Activated CD8-positive, alpha-beta memory T cell treated with anti-CD3 and anti-CD28 coated beads for 24 hours (primary cell): ENCODE data around the gene DENND4B.
"Not testable (repeated sequence)": the region's sequence is repeated elsewhere in the genome, so short reads cannot be mapped to it uniquely, and the experiment has no call there.

Experiments used
- DNase-seq: peaks from one replicate; pipeline ENCODE4 v3.0.0-alpha.2; 2020

The DENND4B gene

DNA sequence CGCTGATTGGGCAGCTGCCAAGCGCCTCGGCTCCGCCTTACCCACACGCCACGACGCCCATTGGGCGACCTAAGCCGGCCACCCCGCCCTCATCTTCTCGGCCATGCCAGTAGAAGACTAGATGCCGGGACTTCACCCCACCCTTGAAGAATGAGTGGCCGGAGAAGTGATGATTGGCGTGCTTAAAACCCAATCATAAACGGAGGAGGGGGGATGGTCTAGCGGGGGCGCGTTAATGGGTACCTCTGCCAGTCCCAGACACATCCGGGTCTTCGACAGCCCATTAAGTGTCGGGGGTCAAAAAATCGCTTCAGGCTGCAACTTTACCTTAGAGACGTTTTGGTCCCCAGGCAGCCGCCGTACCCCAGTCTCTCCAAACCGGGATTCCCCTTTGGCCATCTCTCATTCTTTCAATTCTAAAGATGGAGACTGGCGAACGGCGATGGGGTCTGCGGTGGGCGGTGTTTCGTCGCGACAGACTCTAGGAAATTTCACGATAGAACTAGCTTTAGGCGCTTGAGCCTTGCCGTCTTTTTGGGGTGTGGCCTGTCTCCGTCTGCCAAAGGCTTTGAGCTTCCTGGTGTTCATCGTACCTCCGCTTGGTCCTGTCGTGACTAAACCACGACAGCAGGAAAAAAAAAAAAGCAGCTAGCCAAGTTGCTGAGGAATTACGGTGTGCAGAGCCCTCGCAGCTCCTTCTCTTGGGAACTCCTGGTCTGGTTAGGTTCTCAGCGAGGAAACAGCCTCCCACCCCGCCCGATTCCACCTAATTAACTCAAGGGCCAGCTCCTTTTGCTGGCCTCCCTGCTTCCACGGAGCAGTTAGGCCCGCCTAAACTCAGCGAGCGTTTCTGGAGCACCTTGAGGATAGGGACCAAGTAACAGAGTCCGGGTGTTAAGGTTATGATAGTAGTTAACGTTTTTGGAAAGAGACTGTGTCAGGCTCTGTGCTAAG, 23.3 kb downstream of the DENND4B start, which contains the start of gene GATAD2B:
Gene GATAD2B (minus strand): TSS at position 1 of the 954 bp plus-strand sequence. CDS start 94,625 bp downstream, outside the sequence.
- DNase-seq, result peak; percentile 97

DNA sequence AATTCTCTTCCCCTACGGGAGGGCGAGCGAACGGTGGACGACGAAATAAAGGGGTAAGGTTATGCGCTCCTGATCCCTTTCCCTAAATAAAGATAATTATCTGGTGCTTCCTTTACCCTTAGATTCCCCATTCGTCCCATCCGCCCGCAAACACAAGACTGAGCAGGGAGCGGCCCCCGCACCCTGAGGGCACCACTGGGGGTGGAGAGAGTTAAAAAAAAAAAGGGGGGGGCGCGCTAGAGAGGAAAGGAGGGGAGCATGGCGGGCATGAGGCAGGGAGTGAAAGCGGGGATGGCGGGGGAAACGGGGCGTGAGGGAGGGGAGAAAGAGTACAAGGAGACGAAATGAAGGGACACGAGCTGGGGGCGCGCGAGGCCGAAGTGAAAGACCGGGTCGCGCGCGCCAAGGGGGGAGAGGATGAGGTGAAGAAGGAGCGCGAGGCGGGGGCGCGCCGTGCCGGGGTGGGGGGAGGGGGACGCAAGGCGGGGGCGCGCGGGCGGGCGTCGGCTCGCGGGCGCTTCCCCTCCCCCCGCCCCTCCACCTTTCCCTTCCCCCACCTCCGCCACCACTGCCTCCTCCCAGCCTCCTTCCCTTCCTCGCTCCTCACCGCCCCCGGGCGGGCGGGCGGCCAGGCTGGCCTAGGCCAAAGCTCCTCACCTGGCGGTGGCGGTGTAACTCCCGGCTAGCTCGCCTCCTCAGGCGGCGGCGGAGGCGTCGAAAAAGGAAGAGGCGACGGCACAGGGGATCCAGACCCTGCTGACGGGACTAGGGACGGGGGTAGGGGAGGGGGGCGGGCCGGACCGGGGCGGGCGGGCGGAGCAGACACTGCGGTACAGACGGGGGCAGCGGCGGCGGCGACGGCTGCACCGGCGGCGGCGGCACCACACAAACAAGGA, 24.2 kb downstream of the DENND4B start:
- DNase-seq, result no peak

DNA sequence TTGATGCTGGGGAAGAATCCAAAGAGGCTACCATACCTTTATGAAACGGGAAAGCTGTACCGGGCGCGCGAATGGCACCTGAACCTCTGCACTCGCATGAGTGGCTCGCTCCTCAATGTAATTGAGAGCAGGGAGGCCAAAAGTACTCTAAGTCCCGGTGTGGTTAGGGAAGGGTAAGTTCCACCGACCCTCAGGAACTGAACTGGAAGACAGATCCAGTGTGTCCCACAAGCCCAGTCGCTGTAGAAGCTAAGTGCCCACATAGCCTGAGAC, 24.8 kb downstream of the DENND4B start:
- no peak for DNase-seq

DNA sequence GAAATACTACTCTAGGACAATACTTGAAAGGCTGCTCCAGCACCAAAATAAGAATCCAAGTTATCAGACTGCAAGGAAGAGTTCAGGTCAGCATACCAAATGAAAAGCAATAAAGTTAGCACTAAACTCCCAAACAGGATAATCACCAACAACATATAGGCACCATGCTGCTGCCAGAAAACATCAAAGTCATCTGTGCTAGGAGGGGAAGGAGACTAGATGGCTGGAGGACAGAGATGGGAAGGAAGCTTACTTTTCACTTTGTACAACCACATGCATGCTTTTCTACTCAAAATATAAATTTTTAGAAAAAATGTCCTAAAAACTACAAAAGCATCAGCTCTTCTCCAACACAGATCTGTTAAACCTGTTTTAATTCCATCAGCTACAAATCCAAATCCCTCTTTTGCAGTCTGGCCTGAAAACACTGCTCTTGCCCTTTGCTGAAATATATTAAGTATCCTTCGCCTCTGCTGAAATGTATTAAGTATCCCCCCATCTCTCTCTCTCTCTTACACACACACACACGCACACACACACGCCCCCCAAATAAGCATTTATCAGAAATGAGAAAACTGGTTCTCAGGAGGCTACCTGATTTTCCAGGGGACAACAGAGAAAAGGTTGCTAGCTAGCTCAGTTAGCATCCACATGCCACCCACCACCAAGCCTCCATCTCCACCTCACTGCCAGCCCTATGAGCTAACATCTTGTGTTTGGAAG, 25.3 kb downstream of the DENND4B start:
- peak; percentile 66 for DNase-seq

DNA sequence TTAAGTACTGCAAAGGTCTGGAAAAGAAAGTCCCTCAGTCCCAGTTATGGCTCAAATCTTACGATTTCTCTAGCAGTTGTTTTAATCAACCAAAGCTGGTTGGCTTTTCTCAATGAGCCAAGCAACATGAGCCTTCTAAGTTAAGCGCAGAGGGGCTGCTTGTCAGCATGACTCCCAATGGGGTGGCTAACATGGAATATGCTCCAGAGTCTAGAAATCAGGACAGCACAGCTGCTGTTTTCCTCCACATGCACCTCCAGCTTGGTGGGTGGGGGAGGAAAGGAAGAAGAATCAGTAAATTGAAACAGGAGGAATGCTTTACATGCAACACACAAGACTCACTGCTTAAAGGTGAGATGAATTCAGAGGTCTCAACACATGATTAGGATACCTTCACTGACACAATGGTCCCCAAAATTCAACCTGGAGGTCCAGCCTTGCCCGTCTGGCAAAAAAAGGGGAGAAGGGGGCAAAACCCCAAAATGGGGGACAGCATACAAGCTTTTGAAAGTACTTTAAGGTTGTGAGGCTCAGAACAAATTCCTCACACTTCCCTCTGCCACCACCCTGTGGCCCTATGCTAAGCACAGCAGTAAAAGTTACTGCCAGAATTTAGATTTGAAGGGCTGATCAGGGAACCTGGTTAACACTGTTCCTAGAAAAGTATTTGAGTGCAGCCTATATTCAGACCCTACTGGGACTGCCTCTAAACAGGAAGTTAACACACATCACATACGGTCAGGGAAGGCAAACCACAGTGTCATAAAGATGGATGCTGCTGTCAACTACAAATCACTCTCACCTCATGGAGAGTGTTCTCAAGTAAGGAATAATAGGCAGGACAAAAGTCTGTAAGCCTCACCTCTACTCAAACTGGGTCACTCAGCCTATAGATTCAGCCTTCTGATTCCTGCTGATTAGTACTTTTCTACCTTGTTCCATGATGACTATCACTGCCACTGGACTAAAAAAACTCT, 26.4 kb downstream of the DENND4B start:
- DNase-seq, result no peak

DNA sequence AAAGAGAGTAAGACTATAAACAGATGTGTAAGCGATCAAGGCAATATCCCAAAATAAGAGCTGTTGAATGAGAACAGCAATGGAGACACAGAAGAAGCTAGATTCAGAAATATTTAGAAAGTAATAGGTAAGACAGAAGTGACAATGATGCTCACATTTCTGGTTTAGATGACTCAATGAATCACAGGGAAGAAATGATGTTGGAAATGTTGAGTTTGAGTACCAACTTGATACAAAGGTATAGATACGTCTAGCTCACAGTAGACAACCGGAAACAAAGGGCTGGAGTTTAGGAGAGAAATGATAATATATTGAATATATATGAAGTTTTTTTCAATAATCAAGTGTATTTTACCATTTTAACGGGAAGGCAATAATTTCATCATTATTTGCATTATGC, 30.2 kb downstream of the DENND4B start:
- no peak for DNase-seq

DNA sequence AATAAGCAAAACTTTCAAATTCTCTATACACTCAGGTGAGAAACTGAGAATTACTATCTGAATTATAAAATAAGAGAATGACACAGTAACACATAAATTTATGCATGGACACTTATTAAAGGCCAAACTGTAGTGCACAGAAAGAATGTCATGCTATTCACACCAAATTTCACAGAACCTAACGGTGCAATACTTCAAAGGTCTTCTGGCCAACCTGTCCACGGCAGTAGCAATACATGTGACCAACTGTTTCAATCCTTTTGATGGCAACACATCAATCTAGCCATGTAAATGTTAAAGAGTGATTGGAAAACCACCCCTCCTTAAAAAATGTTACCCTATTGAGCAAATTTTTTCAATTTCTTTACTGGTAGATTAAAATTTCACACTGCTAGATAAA, 34.2 kb downstream of the DENND4B start:
- DNase-seq, result no peak

DNA sequence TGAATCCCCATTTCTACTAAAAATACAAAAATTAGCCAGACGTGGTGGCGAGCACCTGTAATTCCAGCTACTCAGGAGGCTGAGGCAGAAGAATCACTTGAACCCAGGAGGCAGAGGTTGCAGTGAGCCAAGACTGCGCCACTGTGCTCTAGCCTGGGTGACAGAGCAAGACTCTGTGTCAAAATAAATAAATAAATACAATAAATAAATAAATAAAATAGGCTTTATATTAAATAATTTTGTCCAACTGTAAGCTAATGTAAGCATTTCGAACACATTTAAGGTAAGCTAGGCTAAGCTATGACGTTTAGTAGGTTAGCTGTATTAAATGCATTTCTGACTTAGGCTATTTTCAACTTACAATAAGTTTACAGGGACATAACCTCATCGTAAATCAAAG, 36.0 kb downstream of the DENND4B start:
- not testable (repeated sequence) for DNase-seq

DNA sequence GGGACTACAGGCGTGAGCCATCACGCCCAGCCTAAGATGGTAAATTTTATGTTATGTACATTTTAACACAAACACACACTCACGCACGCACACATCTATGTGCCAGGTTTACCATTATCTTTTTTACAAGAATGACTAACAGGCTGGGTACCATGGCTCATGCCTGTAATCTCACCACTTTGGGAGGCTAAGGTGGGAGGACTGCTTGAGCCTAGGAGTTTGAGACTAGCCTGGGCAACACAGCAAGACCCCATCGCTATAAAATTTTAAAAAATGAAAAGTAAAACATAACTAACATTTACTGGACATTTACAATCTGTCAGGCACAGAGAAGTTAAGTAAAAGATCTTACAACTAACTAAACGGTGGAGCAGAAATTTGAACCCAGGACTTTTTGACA, 38.4 kb downstream of the DENND4B start:
- DNase-seq, result no peak

DNA sequence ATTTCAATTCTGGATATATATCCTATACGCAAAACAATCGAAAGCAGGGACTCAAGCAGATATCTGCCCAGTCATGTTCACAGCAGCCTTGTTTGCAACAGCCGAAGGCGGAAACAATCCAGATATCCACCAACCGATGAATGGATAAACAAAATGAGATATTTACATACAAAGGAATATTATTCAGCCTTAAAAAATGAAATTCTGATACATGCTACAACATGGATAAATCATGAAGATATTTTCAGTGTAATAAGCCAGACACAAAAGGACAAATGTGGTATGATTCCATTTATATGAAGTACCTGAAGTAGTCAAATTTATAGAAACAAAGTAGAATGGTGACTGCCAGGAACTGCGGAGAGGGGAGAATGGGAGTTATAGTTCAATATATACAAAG, 39.4 kb downstream of the DENND4B start:
- DNase-seq, result no peak

DNA sequence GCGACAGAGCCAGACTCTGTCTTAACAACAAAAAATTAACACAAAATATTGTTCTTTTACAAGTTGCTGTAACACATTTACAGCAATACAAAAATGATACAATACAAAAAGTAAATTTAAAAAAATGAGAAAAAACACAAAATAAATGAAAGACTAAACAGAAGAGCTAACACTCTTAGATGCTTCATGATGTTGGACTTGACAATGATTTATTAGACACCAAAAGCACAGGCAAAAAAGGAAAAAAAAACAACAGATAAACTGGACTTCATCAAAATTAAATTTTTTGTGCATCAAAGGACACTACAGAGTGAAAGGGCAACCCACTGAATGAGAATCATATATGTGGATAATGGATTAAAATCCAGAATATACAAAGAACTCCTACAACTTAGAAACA, 40.1 kb downstream of the DENND4B start:
- no peak for DNase-seq

DNA sequence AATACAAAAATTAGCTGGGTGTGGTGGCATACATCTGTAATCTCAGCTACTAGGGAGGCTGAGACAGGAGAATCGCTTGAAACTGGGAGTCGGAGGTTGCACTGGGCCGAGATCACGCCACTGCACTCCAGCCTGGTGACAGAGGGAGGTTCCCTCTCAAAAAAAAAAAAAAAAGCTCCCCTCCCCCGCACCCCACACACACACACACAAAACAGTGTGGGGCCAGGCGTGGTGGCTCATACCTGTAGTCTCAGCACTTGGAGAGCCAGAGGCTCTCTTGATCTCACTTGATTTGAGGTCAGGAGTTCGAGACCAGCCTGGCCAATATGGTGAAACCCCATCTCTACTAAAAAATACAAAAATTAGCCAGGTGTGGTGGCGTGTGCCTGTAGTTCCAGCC, 40.6 kb downstream of the DENND4B start:
- DNase-seq, result peak; percentile 43

DNA sequence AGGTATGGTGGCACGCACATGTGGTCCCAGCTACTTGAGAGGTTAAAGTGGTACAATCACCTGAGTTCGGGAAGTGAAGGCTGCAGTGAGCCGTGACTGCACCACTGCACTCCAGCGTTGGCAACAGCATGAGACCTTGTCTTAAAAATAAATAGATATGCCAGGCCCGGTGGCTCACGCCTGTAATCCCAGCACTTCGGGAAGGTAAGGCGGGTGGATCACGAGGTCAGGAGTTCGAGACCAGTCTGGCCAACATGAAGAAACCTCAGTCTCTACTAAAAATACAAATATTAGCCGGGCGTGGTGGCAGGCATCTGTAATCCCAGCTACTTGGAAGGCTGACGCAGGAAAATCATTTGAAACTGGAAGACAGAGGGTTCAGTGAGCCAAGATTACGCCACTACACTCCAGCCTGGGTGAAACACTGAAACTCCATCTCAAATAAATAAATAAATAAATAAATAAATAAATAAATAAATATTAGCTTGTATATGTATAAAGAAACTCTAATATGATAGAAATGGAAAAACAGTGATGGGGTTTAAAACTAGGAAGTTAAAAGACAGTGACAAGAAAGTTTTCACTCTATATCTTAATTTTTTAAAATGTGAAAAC, 42.6 kb downstream of the DENND4B start:
- peak; percentile 33 for DNase-seq

DNA sequence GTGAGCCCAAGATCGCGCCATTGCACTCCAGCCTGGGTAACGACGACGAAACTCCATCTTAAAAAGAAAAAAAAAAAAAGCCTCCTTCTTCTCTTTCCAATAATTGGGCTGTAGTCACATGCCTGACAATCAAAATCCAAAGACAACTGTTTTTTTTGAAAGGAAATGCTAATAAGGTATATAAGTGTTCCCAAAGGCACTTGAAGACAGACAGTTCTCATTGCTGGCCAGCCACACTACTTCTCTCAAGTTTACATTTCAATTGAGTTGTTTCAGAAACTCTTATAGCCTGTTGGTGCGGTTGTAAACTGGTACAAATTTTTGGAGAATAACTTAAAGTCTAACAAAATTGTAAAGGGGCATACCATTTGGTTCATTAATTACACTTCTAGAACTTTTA, 47.0 kb downstream of the DENND4B start:
- no peak for DNase-seq

DNA sequence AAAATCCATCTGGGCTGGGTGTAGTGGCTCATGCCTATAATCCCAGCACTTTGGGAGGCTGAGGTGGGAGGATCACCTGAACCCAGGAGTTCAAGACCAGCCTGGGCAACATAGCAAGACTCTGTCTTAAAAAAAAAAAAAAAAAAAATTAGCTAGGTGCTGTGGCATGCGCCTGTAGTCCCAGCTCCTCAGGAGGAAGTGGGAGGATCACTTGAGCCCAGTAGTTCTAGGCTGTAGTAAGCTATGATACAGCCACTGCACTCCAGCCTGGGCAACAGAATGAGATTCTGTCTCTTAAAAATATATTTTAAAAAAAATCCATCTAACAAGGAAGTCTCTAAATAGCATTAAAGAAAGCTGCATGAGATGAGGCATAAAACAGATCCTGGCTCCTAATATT, 50.7 kb downstream of the DENND4B start:
- peak; percentile 26 for DNase-seq

DNA sequence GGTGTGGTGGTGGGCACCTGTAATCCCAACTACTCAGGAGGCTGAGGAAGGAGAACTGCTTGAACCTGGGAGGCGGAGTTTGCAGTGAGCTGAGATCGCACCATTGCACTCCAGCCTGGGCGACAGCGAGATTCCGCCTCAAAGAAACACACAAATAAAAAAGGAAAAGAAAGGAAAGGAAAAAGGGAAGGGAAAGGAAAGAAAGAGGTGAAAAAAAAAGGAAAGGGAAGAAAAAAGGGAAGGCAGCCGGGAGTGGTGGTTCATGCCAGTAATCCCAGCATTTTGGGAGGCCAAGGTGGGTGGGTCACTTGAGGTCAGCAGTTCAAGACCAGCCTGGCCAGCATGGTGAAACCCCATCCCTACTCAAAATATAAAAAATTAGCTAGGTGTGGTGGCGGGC, 55.5 kb downstream of the DENND4B start:
- peak; percentile 37 for DNase-seq

DNA sequence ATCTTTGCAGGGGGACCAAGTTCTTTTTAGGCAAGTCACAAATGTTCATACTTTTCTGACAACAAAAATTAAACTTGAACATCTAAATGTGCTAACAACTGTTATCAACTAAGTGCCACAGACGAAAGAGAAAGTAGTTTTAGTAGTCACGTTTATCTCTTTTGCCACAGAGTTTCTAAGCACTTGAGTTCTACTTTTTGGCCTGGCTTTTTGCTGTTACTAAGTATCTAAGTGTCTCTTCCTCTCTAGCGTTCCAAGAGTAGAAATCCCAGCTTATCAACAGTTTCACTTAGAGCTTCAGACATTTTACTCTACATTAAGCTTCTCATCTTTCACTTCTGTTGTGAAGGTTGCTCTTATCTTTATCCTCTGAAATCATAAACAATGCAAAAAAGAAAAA, 58.0 kb downstream of the DENND4B start:
- no peak for DNase-seq

DNA sequence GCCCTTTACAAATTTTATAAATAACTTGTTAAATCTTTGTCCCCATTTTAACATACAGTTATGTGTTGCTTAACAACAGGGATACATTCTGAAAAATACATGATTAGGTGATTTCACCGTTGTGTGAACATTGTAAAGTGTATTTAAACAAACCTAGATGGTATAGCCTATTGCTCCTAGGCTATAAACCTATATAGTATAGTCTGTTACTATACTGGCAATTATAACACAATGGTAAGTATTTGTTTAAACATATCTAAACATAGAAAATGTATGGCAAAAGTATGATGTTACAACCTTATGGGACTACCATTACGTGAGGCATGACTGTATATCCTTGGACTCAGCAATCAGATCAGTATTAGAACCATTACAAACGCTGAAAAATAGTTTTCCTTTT, 60.4 kb downstream of the DENND4B start:
- DNase-seq, result no peak

DNA sequence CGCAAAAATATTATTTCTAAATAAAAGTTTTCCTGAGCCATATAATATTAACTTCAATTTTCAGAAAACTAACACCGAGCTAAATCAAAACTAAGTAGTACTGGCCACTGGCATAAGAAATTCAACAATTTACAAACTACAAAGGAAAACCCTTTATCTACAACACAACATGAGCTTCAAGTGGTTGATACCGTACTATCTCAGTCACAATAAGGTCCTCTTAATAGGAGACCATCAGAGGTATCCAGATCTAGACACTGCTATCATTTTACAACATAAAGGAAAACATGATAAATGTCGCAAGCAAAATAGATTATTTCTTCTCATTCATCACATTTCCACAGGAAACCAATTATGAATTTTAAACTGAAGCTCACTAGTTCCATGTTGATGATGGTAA, 63.3 kb downstream of the DENND4B start:
- no peak for DNase-seq

DNA sequence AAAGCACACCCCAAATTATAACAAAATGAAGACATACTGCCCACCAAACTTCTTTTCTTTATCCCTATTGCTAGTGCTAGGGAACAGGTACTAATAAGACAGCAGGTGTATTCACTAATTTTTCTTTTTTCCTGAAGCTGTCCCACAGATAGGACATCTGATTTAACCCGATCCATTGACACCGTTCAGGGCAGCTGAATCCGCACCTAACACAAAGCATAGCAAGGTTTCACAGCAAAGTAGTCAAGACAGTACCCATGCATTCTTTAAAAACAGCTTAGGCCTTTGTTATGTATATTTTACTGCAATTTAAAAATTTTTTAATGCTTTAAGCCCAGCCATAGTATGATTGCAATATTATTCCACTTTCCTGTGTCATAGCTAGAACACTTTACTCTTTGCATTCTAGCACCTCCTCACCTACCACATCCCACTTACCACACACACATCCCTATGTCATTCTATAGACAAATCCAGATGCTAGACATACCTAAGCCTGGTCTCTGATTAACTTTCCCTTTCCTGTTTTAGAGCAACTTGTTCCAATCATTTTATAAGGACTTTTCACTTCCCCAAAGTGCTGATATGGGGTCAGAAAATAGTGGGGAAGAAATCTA, 64.1 kb downstream of the DENND4B start:
- DNase-seq, result no peak

DNA sequence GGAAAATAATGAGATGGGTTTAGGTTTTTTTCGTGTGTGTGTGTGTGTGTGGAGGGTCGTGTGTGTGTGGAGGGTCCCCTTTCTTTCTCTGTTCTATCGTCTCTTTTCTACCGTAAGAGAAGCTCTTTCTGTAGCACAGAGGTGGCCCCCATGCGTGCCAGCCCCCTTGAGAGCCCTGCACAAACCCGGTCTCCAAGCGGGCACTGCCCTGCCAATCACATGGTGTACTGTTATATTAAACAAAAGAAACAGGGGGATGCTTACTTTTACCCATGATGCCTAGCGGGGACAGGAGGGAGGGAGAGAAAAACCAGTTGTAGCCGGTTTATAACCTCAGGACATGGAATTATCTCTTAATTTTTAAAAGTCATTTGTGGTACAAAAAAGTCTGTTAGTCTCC, 64.8 kb downstream of the DENND4B start:
- DNase-seq, result peak; percentile 50
